Left ventricle myocardium inferior (tissue), 1 donor: ENCODE measurements around the gene SURF1. TPM values are rescaled to one million over a fixed set of nuclear protein-coding genes. Genes with fewer than 3 reads are reported as not detected.

Experiments
- DNase-seq: peaks from one replicate; pipeline ENCODE4 v3.0.0-alpha.2; 2020
- H3K27ac ChIP-seq: fragments of 200-600 bp; replicated peaks from 2 replicates; pipeline ENCODE4 v1.8.0; 2021
- H3K27me3 ChIP-seq: fragments of 200-600 bp; 2 replicates; pipeline ENCODE4 v1.8.0; 2021; ENCODE audit warnings: low read depth
- H3K36me3 ChIP-seq: fragments of 200-600 bp; 2 replicates; pipeline ENCODE4 v1.8.0; 2021
- H3K4me1 ChIP-seq: fragments of 200-600 bp; 2 replicates; pipeline ENCODE4 v1.8.0; 2021
- H3K4me3 ChIP-seq: fragments of 200-600 bp; 2 replicates; pipeline ENCODE4 v1.8.0; 2021; ENCODE audit warnings: mild to moderate bottlenecking, moderate library complexity
- H3K9me3 ChIP-seq: fragments of 200-600 bp; replicated peaks from 2 replicates; pipeline ENCODE4 v1.8.0; 2021
- intact Hi-C: fragments of 100-400 bp; cut with micrococcal nuclease; formaldehyde crosslinking; loops from one replicate; pipeline ENCODE4 v1.11.0; 2022
- total RNA-seq: library from RNA; stranded (reverse); fragmentation: NEBNext Ultra II Directional; extraction: Animal tissue kit (Norgen Biotek cat#: 25700); gene quantifications from one replicate; pipeline ENCODE4 v1.2.1, GENCODE V29; 2021
- TF ChIP-seq, protein P1 (sequence below): fragments of 200-600 bp; IDR thresholded peaks from 2 replicates; pipeline ENCODE4 v1.8.0; 2021; ENCODE audit warnings: antibody characterized with exemption, mild to moderate bottlenecking, borderline replicate concordance
- donor health status: DM: no; HTN: yes; CAD: no; lungs with severe emphysema.

SURF1 gene
- total RNA-seq, 1 donor from 2014 or later: 60.7 TPM

DNA sequence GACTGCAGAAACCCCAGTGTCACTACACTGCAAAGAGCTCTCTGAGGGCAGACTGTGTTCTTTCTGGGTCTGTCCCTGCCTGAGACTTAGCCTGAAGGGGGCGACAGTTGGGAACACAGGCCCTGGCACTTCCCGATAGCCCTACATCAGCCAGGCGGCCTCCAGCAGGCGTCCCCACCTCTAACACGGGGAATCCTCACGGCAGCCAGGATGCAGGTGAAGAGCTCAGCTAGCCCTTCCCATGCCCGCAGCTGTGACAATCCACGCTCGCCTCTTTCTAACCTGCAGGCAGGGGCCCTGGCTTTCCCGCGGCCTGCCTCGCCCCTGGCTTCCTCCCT is 14.2 kb downstream of the SURF1 start:
- Histone ChIP-seq H3K27ac (peak overlapping the region; percentile 33), H3K9me3 (no peaks in the 10 kb centered on the region), H3K4me3 (no peak overlapping the region), H3K36me3 (peaks cover 53% of the 10 kb centered on the region), H3K4me1 (peaks cover 21% of the 10 kb centered on the region), H3K27me3 (no peaks in the 10 kb centered on the region)
- intact Hi-C loops: no loop called here
- no peak for DNase-seq
- TF ChIP-seq, protein P1, sequence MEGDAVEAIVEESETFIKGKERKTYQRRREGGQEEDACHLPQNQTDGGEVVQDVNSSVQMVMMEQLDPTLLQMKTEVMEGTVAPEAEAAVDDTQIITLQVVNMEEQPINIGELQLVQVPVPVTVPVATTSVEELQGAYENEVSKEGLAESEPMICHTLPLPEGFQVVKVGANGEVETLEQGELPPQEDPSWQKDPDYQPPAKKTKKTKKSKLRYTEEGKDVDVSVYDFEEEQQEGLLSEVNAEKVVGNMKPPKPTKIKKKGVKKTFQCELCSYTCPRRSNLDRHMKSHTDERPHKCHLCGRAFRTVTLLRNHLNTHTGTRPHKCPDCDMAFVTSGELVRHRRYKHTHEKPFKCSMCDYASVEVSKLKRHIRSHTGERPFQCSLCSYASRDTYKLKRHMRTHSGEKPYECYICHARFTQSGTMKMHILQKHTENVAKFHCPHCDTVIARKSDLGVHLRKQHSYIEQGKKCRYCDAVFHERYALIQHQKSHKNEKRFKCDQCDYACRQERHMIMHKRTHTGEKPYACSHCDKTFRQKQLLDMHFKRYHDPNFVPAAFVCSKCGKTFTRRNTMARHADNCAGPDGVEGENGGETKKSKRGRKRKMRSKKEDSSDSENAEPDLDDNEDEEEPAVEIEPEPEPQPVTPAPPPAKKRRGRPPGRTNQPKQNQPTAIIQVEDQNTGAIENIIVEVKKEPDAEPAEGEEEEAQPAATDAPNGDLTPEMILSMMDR: no peak

DNA sequence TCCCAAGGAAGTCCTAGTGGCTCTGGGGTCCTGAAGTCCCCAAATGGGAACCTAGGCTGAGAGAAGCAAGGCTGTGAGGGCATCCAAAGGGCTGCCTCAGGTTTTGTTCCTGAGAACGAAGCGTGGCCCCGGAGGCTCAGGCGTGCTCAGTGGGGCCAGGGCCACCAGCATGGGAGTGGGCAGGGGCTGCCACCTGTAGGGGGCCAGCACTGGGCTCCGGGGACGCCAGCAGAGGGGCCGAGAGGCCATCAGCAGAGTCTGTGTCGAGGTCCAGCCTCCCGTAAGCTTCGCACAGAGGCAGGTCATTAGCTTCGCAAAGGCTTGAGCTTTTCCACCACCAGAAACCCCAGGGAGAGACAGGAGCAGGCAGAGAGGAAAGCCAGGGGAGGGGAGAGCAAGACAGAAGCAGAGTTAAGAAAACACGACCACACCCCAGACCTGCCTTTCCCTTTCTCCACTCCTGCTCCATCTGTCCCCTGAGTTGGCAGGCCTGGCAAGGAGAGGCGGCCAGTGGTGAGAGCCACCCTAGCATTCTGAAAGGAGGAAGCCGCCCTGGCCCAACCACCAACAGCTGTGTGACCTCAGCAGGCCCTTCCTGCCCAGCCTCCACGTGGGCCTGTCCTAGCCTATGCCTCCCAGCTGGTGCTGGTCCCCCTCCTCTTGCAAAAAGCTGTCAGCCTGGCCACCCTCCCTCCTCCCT is 14.8 kb downstream of the SURF1 start:
- peaks cover 53% of the 10 kb centered on the region for H3K36me3 ChIP-seq
- no peaks in the 10 kb centered on the region for H3K27me3 ChIP-seq
- peak overlapping the region; percentile 31 for H3K4me3 ChIP-seq
- peak; percentile 62 for DNase-seq
- TF ChIP-seq, protein P1: no peak
- peak overlapping the region; percentile 17 for H3K27ac ChIP-seq
- peaks cover 21% of the 10 kb centered on the region for H3K4me1 ChIP-seq
- no peaks in the 10 kb centered on the region for H3K9me3 ChIP-seq
- intact Hi-C loops: no loop called here

DNA sequence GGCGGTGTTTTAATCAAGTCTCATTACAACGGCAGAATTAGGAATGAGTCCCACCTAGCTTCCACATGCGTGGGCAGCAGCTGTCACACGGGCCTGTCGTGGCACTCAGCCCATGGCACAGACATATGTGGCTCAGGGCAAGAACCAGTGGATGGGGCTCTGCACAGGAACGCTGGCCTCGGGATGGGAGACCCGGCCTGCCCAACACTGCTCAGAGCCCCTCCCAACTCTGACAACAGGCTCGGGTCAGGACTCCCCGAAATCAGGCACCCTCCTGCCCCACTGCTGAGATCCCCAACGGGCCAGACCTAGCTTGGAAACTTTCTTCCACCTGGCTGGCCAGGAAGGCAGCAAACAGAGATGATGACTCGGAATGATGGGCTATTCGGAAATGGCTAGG is 15.4 kb downstream of the SURF1 start:
- H3K4me1 ChIP-seq: peaks cover 20% of the 10 kb centered on the region
- intact Hi-C loops: no loop called here
- TF ChIP-seq, protein P1: no peak
- H3K27me3 ChIP-seq: no peaks in the 10 kb centered on the region
- peak overlapping the region; percentile 31 for H3K4me3 ChIP-seq
- H3K27ac ChIP-seq: peak overlapping the region; percentile 17
- peaks cover 53% of the 10 kb centered on the region for H3K36me3 ChIP-seq
- no peak for DNase-seq
- H3K9me3 ChIP-seq: no peaks in the 10 kb centered on the region

DNA sequence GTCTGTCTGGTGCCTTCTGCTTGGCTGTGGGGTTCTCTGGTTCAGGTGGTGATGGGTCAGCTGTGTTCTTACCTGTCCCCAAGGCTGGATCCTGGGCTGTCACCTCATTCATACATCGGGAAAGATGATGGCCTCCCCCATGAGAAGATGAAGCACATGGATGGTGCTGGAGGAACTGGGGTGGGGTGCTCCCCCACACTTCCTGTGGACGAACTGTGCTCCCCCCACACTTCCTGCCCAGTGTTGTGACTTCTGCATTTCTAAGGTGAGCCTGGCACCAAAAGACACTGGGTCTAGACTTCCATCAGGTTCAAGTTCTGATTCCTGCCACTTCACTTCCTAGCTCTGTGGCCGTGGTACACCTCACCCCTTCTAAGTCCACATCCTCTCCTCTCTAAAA is 16.0 kb downstream of the SURF1 start:
- H3K27ac ChIP-seq: peak overlapping the region; percentile 56
- H3K4me1 ChIP-seq: peaks cover 24% of the 10 kb centered on the region
- H3K9me3 ChIP-seq: no peaks in the 10 kb centered on the region
- intact Hi-C loops: no loop called here
- DNase-seq: no peak
- H3K27me3 ChIP-seq: no peaks in the 10 kb centered on the region
- H3K4me3 ChIP-seq: no peak overlapping the region
- H3K36me3 ChIP-seq: peaks cover 48% of the 10 kb centered on the region
- TF ChIP-seq, protein P1: no peak

DNA sequence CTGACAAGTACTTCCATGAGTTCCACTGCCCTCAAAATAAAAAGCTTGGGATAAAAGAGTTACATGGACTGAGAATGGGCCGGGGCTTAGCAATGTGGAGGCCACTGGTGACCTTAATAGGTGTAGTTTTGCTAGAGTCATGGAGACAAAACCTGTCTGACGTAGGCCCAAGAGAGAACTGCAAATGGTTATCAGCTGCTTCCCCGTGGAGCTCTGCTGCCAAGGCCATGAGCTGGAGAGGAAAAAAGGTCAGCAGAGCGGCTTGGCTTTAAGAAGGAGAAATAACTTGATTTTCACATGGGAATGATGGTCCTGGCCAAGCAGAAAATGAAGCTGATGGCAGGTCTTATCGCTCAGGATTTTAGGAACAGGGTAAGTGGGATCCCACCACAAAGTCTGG is 16.6 kb downstream of the SURF1 start:
- intact Hi-C loops: no loop called here
- no peak for DNase-seq
- Histone ChIP-seq H3K27me3 (no peaks in the 10 kb centered on the region), H3K36me3 (peaks cover 42% of the 10 kb centered on the region), H3K27ac (peak overlapping the region; percentile 56), H3K9me3 (no peaks in the 10 kb centered on the region), H3K4me3 (no peak overlapping the region), H3K4me1 (peaks cover 30% of the 10 kb centered on the region)
- TF ChIP-seq, protein P1: no peak
